Kasumi-1 (cell line): ENCODE data around the gene TCF4.

Source experiments
- DNase-seq, 2 experiments: peaks; one replicate each; lab custom pipeline; 2025; lab: John Stamatoyannopoulos, UW

TCF4 gene

DNA sequence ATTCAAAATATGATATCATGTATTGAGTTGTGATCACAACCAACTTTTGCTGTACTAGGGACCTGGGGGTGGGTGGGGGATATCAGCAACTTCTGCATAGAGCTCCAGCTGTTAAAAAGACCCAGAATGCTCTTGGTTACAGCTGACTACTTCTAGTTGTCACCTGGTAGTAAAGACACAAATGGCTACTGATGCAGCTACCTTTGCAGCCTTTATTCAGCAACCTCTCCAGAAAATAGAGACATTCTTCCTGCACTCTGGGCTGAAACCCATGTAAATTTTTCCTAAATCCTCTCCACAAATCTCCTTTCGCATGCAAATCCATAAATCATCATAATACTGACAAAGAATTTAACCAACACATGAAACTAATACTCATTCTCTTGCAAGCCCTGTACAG lies 238.3 kb downstream of the TCF4 start:
- no peak for DNase-seq

DNA sequence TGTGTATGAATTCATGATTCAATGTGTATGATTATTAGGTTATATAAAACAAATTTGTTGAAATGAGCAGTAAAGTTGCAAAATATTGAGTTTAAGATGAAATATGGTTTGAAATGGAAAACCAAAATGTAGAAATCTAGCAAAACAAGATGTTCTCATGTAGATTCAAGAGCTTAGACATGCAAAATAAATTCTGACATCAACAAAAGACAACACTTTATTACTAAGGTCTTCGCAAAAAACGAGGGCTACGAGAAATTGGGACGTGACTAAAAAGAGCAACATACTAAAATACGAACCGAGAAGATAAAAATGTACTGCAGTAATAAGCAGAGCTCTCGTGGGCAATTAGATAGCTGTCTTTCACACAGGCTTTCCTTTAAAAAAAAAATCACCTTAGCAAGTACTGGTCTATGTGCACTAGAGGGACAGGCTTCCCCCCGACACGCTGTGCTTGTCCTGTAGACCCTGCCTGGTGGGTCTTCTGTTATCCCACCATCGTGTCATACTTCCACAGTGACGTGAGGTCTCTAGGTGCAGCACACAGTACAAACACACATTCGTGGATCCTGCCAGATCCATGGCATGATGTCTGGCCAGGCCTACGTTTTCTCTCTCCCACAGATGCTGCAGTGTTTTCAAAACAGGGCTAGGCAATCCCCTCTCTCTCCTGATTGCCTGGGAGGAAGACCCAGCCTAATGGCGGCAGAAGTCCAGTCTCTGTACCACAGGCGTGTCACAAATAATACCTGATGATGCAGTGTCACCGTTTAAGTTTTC lies 240.8 kb downstream of the TCF4 start:
- DNase-seq, result no peak

DNA sequence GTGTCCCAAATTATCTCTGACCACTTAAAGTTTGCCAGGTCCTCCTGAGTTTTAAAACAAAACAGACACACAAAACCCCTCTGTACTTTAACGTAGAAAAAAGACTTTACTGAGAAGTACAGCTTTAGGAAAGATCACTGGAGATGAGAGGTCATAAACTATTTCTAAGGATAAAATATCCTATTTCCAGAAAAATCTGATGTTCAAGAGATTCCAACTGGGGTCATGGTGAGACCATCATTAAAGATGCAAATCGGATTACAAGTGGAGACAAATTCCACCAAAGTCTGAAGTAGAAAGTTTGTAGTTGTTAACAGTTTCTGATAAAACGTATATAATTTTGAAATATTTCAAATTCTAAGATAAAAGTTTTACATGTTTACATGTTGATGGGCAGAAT lies 241.6 kb downstream of the TCF4 start:
- DNase-seq, result no peak

DNA sequence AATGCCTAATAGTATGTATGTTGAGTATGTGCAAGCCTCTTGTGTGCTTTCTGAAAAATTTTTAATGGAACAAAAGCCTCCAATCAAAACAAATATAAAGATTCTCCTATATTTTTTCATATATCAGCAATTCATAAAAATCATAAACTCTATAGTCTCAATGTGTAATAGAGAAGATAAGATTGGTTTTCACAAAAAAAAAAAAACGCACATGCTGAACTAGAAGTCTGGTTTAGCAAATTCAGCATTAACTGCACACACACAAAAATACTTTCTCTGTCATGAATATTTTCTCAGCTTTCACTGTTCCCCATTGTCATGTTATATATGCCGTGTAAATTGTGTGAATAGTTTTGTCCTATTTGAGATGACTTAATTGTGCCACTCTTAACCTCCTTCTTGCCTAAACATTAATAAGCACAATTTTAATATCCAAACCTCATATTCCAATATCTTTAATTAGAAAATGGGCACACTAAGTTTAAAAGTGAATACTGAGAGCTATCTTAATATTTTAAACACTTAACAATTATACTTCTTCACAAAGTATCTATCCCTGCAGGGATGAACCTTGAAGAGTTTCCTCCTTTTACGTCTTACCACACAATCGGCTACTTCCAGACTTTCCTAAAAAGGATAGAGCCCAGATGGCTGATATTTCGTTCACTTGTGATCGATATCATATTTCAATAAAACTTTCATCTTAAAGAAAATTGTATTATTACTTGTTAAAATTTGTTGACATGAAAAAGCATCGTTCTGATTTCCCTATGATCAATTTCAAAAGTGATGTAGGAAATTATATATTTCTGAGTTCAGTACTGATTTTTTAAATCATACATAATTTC lies 242.7 kb downstream of the TCF4 start:
- no peak for DNase-seq

DNA sequence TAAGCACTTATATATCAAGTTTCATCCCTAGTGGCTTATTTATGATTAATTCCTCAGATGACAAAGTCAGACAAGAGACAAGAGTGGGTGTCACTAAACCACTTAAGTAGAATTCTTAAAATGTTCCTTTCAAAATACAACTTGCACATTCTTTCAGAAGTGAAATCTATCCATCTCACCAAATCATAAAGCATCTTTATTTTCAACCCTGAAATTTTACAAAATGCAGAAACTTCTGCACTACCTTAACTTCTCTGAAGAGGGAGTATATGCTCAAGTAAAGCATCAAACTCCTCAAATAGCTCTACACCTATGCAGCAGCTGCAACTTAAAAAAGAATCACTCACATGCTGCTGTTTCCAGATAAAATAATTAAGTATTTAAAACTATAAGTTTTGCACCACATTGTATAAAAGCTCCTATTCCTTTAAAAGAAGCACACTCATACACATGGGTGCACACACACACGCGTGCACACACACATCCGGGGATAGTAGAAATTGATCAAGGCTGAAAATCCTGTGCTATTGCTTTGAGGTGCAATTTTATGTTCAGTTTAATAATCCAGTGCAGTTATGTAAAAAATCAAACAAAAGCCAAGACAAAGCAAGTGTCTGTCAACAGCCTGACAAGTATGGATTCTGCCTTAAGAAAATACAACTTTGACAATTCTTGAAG lies 244.5 kb downstream of the TCF4 start:
- peak; percentile 53 to 71 for DNase-seq

DNA sequence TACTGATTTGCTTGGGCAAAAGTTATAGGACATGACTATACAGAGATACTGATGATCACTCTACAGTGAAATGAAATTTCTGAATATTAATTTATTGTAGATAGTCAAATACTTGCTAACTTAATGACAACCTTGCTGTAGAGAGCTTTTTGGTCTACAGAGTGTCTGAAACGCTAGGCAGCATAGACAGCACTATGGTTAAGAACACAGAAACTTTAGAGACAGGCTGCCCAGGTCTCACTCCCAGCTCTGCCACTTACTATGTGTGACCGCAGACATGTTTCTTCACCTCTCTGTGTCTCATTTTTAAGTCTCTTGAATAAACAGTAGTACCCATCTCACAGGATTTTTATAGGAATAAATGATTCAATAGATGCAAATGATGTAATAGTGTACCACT lies 247.0 kb downstream of the TCF4 start:
- no peak for DNase-seq

DNA sequence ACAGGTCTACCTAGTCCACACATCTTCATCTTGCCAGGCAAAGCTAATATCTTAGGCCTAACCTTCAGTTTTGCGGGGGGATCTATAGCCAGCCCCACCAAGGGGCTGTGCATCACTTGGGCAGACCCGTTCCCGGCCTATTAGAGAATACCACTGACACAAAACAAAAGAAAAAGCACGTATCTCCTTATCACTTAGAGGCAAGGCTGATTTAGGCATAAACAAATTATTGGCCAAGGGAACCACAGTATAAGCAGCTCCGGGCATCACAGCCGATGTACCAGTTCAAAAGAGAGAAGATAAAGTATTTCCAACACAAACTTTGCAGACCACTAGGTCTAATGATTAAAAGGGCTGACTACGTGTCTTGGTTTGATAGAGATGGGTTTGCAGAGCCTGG lies 248.0 kb downstream of the TCF4 start:
- DNase-seq, result no peak

DNA sequence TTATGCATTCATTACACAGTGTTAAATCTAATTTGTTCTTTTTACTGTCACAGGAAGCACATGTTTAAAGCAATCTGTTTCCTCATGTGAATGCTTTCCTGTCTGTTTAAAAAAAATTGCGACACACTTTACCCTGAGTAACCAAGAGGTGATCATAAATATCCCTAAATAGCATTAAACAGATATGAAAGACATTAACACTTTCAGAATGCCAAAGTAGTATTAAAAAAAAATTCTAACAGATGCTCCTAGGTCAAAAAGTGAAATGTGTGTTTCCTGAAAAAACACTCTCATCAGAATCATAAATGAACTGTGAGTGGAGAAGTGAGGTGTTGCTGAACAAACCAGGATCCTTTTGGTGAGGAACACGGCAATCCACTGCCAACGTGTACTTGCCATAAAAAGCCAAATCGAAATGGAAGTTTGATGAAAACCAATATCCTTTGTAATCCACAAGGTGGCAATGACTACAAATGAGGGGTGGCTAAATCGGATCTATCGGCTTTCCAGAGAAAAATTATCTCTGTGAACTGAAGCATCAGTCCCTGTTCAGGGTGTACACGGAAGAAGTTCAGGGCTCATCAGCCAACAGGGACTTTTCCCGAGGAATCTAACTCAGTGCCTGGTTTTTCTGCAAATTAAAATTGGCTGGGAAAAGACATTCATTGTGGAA lies 248.9 kb downstream of the TCF4 start:
- peak; percentile 61 to 74 for DNase-seq

DNA sequence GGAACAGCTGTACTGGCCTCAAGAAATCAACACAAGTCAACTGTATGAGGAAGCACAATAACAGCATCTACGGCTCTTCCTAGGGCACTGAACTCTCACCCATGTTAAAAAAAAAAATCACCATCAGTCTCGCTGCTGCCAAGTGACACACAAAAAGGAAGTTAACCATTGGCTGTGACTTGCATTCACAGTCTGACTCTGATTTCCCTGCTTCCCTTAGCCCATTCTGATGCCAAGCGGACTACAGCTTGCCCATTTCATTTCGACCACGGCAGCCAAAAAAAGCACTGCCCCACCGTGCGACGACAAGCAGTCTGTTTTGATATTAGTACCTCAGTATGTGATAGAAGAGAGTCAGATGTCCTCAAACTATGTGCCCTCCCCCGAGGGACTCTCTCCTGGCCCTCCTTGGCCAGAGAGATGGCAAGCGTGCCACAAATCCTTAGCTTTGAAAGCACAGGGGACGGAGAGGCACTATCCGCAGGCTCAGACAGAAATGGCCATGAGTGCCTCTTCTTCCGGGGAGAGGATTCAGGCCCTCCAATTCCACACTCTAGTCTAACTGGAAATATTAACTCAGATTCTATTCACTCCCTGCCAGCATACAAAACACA lies 250.0 kb downstream of the TCF4 start:
- peak; percentile 28 to 40 for DNase-seq

DNA sequence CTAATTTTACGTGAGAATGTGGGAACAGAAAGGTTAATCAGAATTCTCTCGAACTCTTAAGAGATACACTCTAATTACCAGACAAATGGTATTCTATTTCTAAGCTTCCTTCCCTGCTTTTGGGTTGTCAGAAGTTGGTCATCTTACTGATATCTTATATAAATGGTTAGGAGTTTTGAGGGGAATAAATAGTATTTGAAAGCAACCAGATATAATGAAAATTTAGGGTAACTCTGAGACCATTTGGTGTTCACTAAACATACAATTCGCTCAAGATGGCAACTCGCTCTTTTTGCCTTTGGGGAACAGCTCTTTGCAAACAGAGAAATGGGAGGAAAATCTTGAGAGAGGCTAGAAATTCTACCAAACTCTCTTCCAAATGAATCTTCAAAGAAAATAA lies 250.9 kb downstream of the TCF4 start:
- DNase-seq, result no peak

DNA sequence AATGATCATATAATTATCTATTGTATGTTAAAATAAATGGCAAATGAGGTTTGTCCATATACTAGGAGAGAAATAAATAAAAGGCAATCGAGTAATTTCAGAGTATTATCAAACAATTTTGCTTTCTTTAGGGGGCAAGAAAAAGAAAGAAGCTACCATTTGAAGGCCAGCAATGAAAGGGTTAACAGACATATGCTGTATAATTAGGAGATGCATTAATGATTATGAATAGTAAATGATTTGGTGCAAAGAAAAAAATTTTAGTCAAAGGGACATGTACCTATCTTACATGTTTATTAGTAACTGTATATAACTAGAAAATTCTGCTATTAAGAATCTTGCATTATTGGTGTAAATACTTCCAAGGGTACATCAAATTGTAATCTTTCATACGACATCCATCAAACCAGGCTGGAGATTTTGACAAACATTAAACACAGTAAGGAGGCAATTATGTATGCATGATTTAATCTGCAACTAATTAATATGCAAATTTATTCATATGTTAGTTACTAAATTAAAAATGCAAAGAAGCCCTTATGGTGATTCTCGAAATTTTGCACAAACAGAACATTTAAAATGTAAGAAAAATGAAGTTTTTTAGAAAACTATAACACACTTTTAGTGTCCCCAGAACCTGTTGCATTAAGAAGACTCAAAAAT lies 251.4 kb downstream of the TCF4 start:
- no peak for DNase-seq

DNA sequence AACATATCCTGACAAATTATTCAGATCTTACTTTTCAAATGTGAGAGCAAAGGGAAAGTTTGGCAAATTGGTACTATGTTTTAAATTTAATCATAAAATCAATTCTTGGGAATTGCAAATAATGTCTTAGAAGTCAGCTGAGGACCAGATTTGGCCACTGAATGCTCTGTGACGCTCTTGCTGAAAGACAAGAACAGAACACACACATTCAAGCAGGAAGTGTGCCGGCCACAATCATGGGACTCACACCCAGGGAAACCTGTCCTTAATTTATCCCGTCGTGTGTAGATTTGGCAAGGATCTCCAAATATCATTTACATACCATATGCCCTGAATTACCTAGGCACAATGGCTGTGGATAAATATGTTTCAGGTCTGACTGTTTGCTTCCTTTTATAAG lies 253.1 kb downstream of the TCF4 start:
- DNase-seq, result no peak

DNA sequence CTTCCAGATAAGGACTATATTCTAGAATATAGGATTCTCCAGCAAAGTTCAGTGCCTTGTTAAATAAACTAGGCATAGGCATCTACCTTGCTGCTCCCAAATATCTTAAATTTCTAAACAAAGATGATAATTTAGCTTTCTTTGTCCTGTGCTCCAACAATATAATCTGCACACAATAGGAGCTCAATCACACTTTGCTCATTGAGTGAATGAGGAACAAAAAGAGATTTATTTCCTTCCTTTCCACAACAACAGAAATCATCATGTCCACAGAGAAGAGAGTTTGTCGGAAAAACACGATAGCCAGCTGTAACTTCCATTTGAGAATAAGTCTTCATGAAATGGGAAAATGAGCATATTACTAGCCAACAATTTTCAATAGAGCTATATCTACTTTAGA lies 256.7 kb downstream of the TCF4 start:
- no peak for DNase-seq

DNA sequence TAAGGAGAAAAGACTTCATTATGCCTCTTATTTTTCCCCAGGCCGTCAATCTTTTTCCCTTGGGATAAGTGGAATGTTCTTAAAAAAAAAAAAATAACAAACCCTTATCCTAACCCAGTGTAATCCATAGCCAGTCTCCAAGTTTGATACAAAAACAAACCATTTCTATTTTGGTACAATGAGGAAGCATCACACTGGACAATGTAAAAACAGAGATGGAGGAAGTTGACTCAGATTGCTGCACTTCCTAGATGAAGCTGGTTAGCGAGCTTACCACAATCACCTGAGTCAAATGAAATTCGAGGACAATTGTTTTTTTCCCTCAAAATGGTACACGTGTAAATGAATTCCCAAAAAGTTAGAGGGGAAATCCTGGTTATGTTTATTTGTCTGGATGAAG lies 259.7 kb downstream of the TCF4 start:
- peak; percentile 29 to 48 for DNase-seq

DNA sequence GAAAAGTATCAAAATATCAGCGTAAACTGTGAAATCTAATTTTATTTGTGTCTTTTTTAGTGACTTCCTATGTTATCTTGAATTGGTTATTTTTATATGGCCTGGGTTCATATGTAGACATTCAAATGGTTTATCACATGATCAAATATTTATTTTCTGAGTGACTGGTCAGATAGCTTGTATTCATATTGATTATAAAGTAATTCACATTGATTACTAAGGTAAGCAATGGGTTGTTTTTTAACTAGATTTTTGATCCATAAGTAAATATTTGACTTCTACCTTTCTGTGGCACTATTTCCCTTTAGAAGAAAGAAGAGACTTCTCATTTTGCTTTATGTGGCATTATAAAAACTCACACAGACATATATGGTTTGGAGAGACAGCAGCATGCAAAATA lies 260.5 kb downstream of the TCF4 start:
- DNase-seq, result no peak

DNA sequence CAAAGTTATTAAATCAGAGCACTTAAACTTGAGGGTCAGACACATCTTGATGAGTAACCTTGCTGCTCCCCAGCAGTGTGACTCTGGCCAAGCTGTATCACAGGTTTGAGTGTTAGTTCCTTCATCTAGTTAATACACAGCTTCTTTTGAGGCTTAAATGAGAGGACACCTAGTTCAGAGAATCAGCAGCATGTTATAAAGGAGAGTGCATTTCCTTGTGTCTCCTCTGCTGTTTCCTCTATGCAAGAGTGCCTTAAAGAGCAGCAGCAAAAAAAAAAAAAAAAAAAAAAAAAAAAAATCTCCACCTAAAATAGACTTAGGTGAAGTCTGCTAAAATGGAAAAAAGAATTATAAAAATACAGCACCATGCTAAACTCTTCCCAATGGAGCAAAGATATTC lies 261.9 kb downstream of the TCF4 start:
- no peak for DNase-seq

DNA sequence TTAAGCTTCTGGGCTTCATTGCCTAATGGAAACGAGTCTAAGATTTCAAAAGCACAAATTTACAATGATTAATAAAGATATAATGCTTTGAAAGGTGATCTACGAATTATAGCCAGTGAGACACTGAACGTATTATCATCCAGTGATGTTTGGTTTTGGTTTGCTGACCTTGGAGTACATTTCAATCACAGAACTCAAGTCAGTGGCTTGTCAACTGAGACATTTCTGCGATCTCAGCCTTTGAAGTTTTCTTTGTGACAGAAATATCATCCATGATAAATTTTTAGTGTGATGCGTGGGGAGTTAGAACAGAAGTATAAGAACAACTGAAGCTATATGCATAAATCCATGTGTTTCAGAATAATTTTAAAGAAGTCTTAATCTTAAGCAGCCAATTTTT lies 263.8 kb downstream of the TCF4 start:
- no peak for DNase-seq

DNA sequence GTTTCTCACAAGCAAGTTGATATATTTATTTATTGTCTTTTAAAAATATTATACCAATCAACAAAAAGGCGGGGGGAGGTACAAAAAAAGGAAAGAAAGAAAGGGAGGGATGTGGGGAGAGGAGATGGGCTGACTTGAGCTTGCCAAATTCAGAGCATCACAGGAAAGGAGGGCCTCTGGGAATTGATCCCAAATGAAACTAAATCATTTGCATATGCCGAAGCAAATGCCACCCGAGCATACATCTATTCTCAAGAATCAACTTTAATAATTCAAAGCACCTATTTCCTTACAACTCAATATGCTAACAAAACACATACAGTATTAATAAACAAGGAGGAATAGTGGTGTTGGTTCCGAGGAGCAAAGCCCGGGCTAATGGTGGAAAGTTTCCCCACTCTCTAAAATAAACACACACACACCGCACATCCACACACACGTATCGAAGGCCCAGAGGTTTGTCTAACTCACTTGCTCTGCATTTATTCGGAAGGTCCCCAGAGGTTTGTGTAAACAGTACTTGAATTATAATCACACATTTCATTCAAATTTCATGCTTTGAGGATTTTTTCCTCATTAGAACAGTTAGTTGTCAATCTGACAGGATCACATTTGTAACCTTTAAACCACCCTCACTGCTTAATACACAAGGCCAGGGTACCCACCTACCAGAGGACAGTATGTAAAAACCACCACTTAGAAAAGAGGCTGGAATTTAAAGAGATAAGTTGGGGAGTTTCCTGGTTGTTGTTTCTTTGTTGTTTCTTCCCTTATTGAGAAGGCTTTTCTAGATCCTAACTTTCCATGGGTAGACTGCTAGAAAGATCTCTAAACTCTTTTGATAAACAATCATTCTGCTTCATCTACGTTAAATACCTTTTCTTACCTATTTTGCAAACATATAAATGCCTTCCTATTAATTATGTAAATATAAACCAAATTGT lies 264.7 kb downstream of the TCF4 start:
- DNase-seq, result no peak

DNA sequence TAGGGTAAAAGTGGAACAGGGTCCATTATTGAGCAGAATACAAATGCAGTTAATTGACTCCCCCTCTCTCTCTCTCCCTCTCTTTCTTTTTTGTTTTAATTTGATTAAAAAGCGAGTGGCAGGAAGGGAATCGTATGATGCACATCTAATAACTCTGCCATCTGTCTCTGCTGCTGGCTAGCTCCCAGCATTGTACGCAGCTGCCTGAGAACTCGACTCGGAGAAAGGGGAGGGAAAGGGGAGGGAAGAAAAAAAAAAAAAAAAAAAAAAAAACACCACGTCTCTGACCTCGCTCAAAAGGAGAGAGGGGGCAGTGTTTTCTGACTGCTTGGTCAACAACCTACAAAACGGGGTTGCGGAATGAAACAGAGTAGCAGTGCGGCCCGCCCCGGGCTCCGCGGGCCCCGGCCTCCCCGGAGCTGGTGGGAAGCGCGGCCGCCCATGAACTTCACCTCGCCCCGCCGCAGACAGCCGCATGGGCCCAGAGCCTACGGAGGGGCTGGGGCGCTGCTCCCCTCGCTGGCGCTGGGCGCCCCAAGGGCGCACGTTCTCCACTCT lies 265.7 kb downstream of the TCF4 start:
- peak in 1 of 2 experiments; percentile 31 for DNase-seq
